IMR-90 (cell line): ENCODE data around the gene NPFF. TPM values are rescaled to one million over a fixed set of nuclear protein-coding genes. Genes with fewer than 3 reads are reported as not detected.

ENCODE experiments used
- ATAC-seq: fragments of 200-7000 bp; cut with Tn5 transposase; 2 replicates; pipeline ENCODE4 v1.9.1; 2020; ENCODE audit warnings: low read depth, mild to moderate bottlenecking, moderate library complexity
- BruUV-seq: library from RNA; stranded (reverse); fragments of 400-500 nt; replicated peaks from 2 replicates; lab custom pipeline; 2021; lab: Mats Ljungman, UMichigan
- CTCF ChIA-PET: fragments of 300-600 bp; formaldehyde crosslinking; extraction: SDS; loops from one replicate; lab custom pipeline; 2021; ENCODE audit warnings: antibody characterized with exemption; lab: Yijun Ruan, JAX
- POLR2A ChIA-PET: fragments of 300-600 bp; sonication (Branson Sonifier 250); formaldehyde crosslinking; loops from one replicate; lab custom pipeline; 2022; ENCODE audit warnings: antibody characterized with exemption; ENCODE audit not compliant: unreplicated experiment; lab: Charles Lee
- DNase-seq: peaks from one replicate; pipeline ENCODE4 v3.0.0; 2013
- H2AFZ ChIP-seq: replicated peaks from 2 replicates; pipeline ENCODE3; 2013; ENCODE audit warnings: low read length, mild to moderate bottlenecking; ENCODE audit not compliant: poor library complexity
- H2AK5ac ChIP-seq: 2 replicates; pipeline ENCODE4 v1.6.1; 2013; ENCODE audit warnings: low read depth, low read length, inconsistent platforms
- H2AK9ac ChIP-seq: replicated peaks from 2 replicates; pipeline ENCODE3; 2013; ENCODE audit warnings: mild to moderate bottlenecking, low read depth, low read length, moderate library complexity; ENCODE audit not compliant: poor library complexity
- H2BK120ac ChIP-seq: 2 replicates; pipeline ENCODE4 v1.6.1; 2013; ENCODE audit warnings: low read depth, low read length, inconsistent platforms
- H2BK15ac ChIP-seq: 3 replicates; pipeline ENCODE4 v1.6.1; 2013; ENCODE audit warnings: low read depth, low read length, inconsistent platforms
- H2BK20ac ChIP-seq: 2 replicates; pipeline ENCODE4 v1.6.1; 2013; ENCODE audit warnings: low read depth, mild to moderate bottlenecking, inconsistent platforms, low read length, moderate library complexity
- H2BK5ac ChIP-seq: 2 replicates; pipeline ENCODE4 v1.6.1; 2013; ENCODE audit warnings: mild to moderate bottlenecking, low read depth, low read length, inconsistent platforms; ENCODE audit not compliant: poor library complexity, severe bottlenecking
- H3K14ac ChIP-seq: replicated peaks from 2 replicates; pipeline ENCODE4 v1.6.1; 2013; ENCODE audit warnings: low read depth, low read length, inconsistent platforms
- H3K18ac ChIP-seq: 2 replicates; pipeline ENCODE4 v1.6.1; 2013; ENCODE audit warnings: low read depth, low read length, control low read depth
- H3K23ac ChIP-seq: 2 replicates; pipeline ENCODE4 v1.6.1; 2013; ENCODE audit warnings: low read depth, low read length, inconsistent platforms
- H3K27ac ChIP-seq: 2 replicates; pipeline ENCODE4 v1.5.1; 2013; ENCODE audit warnings: mild to moderate bottlenecking, control low read depth, low read length; ENCODE audit not compliant: insufficient read depth
- H3K27me3 ChIP-seq: 2 replicates; pipeline ENCODE4 v1.6.1; 2013; ENCODE audit warnings: low read length; ENCODE audit not compliant: control insufficient read depth, insufficient read depth
- H3K36me3 ChIP-seq: 2 replicates; pipeline ENCODE4 v1.6.1; 2013; ENCODE audit warnings: low read length, mixed read lengths; ENCODE audit not compliant: control insufficient read depth, insufficient read depth
- H3K4ac ChIP-seq: 2 replicates; pipeline ENCODE4 v1.6.1; 2013; ENCODE audit warnings: low read depth, low read length, inconsistent platforms
- H3K4me1 ChIP-seq: 2 replicates; pipeline ENCODE4 v1.6.1; 2013; ENCODE audit warnings: low read length, mixed read lengths; ENCODE audit not compliant: control insufficient read depth, insufficient read depth
- H3K4me2 ChIP-seq: 2 replicates; pipeline ENCODE4 v1.6.1; 2013; ENCODE audit warnings: low read depth, mild to moderate bottlenecking, control low read depth, low read length, moderate library complexity
- H3K4me3 ChIP-seq: 2 replicates; pipeline ENCODE4 v1.5.1; 2013; ENCODE audit warnings: low read depth, mild to moderate bottlenecking, control low read depth, low read length, moderate library complexity; ENCODE audit not compliant: insufficient read depth
- H3K56ac ChIP-seq: 2 replicates; pipeline ENCODE4 v1.6.1; 2013; ENCODE audit warnings: low read length, inconsistent platforms; ENCODE audit not compliant: insufficient read depth; ENCODE audit errors: extremely low read depth
- H3K79me1 ChIP-seq, 2 experiments: 2 replicates each; pipeline ENCODE4 v1.6.1; 2013; ENCODE audit warnings: low read length in 2 of 2, inconsistent platforms in 1 of 2, low read depth in 1 of 2
- H3K9ac ChIP-seq: 2 replicates; pipeline ENCODE4 v1.6.1; 2013; ENCODE audit warnings: low read depth, low read length, control low read depth
- H3K9me1 ChIP-seq: 2 replicates; pipeline ENCODE4 v1.6.1; 2013; ENCODE audit warnings: low read length, inconsistent platforms; ENCODE audit not compliant: insufficient read depth
- H3K9me3 ChIP-seq: 2 replicates; pipeline ENCODE4 v1.6.1; 2013; ENCODE audit warnings: low read length; ENCODE audit not compliant: control insufficient read depth, insufficient read depth
- H4K20me1 ChIP-seq: 2 replicates; pipeline ENCODE4 v1.6.1; 2013; ENCODE audit warnings: low read length, inconsistent platforms; ENCODE audit not compliant: insufficient read depth
- H4K5ac ChIP-seq: 2 replicates; pipeline ENCODE4 v1.6.1; 2013; ENCODE audit warnings: mild to moderate bottlenecking, low read depth, low read length, control low read depth
- H4K8ac ChIP-seq, 2 experiments: 2 replicates each; pipeline ENCODE4 v1.6.1; 2013; ENCODE audit warnings: low read depth in 2 of 2, low read length in 2 of 2, control low read depth in 1 of 2, inconsistent platforms in 1 of 2
- H4K91ac ChIP-seq: 2 replicates; pipeline ENCODE4 v1.6.1; 2013; ENCODE audit warnings: low read depth, low read length, inconsistent platforms; ENCODE audit not compliant: insufficient read depth
- BHLHE40 ChIP-seq: fragments of 150-350 bp; IDR thresholded peaks from 2 replicates; pipeline ENCODE4 v1.6.1; 2016; ENCODE audit warnings: mild to moderate bottlenecking, low read depth, low read length
- CEBPB ChIP-seq: IDR thresholded peaks from 2 replicates; pipeline ENCODE4 v1.6.1; 2012; ENCODE audit warnings: low read depth, low read length, improper control_type of control experiment
- CHD1 ChIP-seq: IDR thresholded peaks from 2 replicates; pipeline ENCODE4 v1.6.1; 2012; ENCODE audit warnings: low read depth, low read length, improper control_type of control experiment
- FOS ChIP-seq: fragments of 150-350 bp; IDR thresholded peaks from 2 replicates; pipeline ENCODE4 v1.6.1; 2016; ENCODE audit warnings: low read depth, low read length
- MAFK ChIP-seq: IDR thresholded peaks from 2 replicates; pipeline ENCODE4 v1.6.1; 2012; ENCODE audit warnings: low read depth, low read length, improper control_type of control experiment
- MAZ ChIP-seq: IDR thresholded peaks from 2 replicates; pipeline ENCODE4 v1.6.1; 2012; ENCODE audit warnings: low read depth, mild to moderate bottlenecking, low read length, improper control_type of control experiment, moderate library complexity, borderline replicate concordance
- MXI1 ChIP-seq: IDR thresholded peaks from 2 replicates; pipeline ENCODE4 v1.6.1; 2012; ENCODE audit warnings: low read depth, mild to moderate bottlenecking, low read length, moderate library complexity, borderline replicate concordance
- NFE2L2 ChIP-seq: fragments of 150-350 bp; IDR thresholded peaks from 2 replicates; pipeline ENCODE4 v1.6.1; 2016; ENCODE audit warnings: low read depth, mild to moderate bottlenecking, low read length
- POLR2A ChIP-seq: IDR thresholded peaks from 2 replicates; pipeline ENCODE4 v1.6.1; 2012; ENCODE audit warnings: mild to moderate bottlenecking, low read depth, low read length
- RAD21 ChIP-seq: IDR thresholded peaks from 2 replicates; pipeline ENCODE4 v1.6.1; 2012; ENCODE audit warnings: low read length, improper control_type of control experiment
- RCOR1 ChIP-seq: IDR thresholded peaks from 2 replicates; pipeline ENCODE4 v1.6.1; 2012; ENCODE audit warnings: mild to moderate bottlenecking, low read length, improper control_type of control experiment; ENCODE audit not compliant: insufficient replicate concordance
- RFX5 ChIP-seq: IDR thresholded peaks from 2 replicates; pipeline ENCODE4 v1.8.0; 2012; ENCODE audit warnings: low read depth, mild to moderate bottlenecking, low read length, moderate library complexity
- SMC3 ChIP-seq: fragments of 150-350 bp; IDR thresholded peaks from 2 replicates; pipeline ENCODE4 v1.6.1; 2016; ENCODE audit warnings: low read depth, mild to moderate bottlenecking, antibody characterized with exemption, low read length, moderate library complexity
- WGBS, 2 experiments: methylation state at CpG; one replicate each; pipeline versions ENCODE4 v1.1.5 to v1.1.7; 2013; ENCODE audit warnings: missing lambda C conversion rate in 2 of 2; ENCODE audit not compliant: insufficient read length in 1 of 2; ENCODE audit errors: extremely low coverage in 2 of 2; 5-methylcytosine and 5-hydroxymethylcytosine counted together
- dilution Hi-C: fragments of 300-500 bp; cut with HindIII; formaldehyde crosslinking; loops from one replicate; pipeline ENCODE4 v1.14.3; 2018; ENCODE audit warnings: low sequenced_read_pairs; ENCODE audit not compliant: unreplicated experiment
- in situ Hi-C: fragments of 300-500 bp; cut with MboI; formaldehyde crosslinking; loops from 3 replicates; pipeline ENCODE4 v1.14.3; 2019; ENCODE audit warnings: low sequenced_read_pairs, inconsistent platforms, mixed read lengths
- intact Hi-C: fragments of 100-400 bp; cut with micrococcal nuclease; formaldehyde crosslinking; loops from 2 replicates; pipeline ENCODE4 v1.10.0; 2022
- polyA plus RNA-seq, 3 experiments: library from polyadenylated mRNA; depleted of rRNA; stranded (reverse); fragments of >200 nt; gene quantifications; 2 replicates each; pipeline ENCODE4 v1.2.3, GENCODE V29; 2012; ENCODE audit warnings: low replicate concordance in 1 of 3
- total RNA-seq: library from RNA; depleted of rRNA; stranded (reverse); fragments of >200 nt; gene quantifications from 2 replicates; pipeline ENCODE4 v1.2.3, GENCODE V29; 2012
- TF ChIP-seq, protein P1 (sequence below): fragments of 150-350 bp; IDR thresholded peaks from 2 replicates; pipeline ENCODE4 v1.6.1; 2016; ENCODE audit warnings: low read depth, mild to moderate bottlenecking, low read length, moderate library complexity, borderline replicate concordance
- TF ChIP-seq, protein P2 (sequence below): fragments of 150-350 bp; IDR thresholded peaks from 2 replicates; pipeline ENCODE4 v1.6.1; 2017; ENCODE audit warnings: mild to moderate bottlenecking, antibody characterized with exemption, low read length, low read depth
- TF ChIP-seq, protein P3 (sequence below): conservative IDR thresholded peaks from 2 replicates; pipeline ENCODE4 v1.5.1; 2012; ENCODE audit warnings: mild to moderate bottlenecking, low read depth, low read length, improper control_type of control experiment

NPFF gene
- total and polyA plus RNA-seq, 2 of the 4 experiments (the other 2 are of a cell fraction): not detected

DNA sequence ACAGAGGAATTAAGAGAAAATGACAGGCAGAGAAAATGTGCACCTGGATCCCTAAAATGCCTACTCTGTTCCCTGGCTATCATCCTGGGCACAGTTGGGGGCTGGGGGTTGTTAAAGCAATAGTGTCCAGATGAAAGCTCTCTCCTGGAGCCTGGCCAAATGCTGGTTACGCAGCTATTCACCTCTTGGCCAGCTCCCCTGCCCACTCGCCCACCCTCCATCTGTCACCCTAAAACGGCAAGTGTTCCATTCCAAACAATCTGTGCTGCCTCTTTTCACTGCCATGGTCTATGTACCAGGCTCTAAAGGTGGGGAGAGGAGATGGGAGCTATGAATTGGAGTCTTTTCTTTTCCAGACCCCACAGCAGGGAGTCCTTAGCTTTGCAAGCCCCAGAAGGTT is 24.7 kb upstream of the NPFF start:
- Histone ChIP-seq H3K4me1 (peaks cover 1% of the 10 kb centered on the region; the same call in 1 of the 2 replicates), H3K14ac (no peak overlapping the region), H3K79me1 (peaks cover 0 to 4% of the 10 kb centered on the region in 2 experiments; a peak in 1 of 4 replicates), H3K27me3 (no peaks in the 10 kb centered on the region), H3K56ac (no peak overlapping the region), H3K18ac (no peak overlapping the region), H2AK5ac (no peak overlapping the region), H4K20me1 (no peaks in the 10 kb centered on the region), H3K4me3 (no peak overlapping the region), H3K23ac (no peak overlapping the region), H3K9me3 (no peaks in the 10 kb centered on the region), H3K36me3 (peaks cover 47% of the 10 kb centered on the region), H3K4me2 (no peak overlapping the region), H2BK120ac (no peak overlapping the region), H3K9ac (no peak overlapping the region), H4K5ac (no peak overlapping the region), H2BK20ac (no peak overlapping the region), H2AK9ac (no peak overlapping the region), H2BK5ac (no peak overlapping the region), H4K91ac (no peak overlapping the region), H2AFZ (no peak overlapping the region), H3K27ac (no peak overlapping the region), H4K8ac (no peak overlapping the region), H3K9me1 (peaks cover 4% of the 10 kb centered on the region), H2BK15ac (no peak overlapping the region), H3K4ac (no peak overlapping the region)
- in situ Hi-C loops: no loop called here
- ChIA-PET CTCF (no interaction called here), POLR2A (no interaction called here)
- no CpG with 5 or more reads among the region's 3 CpGs for WGBS, 2 experiments
- dilution Hi-C loops: no loop called here
- TF ChIP-seq FOS (no peak), POLR2A (no peak), RCOR1 (no peak), RFX5 (no peak), MAZ (no peak), RAD21 (no peak), BHLHE40 (no peak), CEBPB (no peak), MXI1 (no peak), CHD1 (no peak), SMC3 (no peak), MAFK (no peak), NFE2L2 (no peak)
- TF ChIP-seq, protein P1, sequence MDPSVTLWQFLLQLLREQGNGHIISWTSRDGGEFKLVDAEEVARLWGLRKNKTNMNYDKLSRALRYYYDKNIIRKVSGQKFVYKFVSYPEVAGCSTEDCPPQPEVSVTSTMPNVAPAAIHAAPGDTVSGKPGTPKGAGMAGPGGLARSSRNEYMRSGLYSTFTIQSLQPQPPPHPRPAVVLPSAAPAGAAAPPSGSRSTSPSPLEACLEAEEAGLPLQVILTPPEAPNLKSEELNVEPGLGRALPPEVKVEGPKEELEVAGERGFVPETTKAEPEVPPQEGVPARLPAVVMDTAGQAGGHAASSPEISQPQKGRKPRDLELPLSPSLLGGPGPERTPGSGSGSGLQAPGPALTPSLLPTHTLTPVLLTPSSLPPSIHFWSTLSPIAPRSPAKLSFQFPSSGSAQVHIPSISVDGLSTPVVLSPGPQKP: no peak
- TF ChIP-seq, protein P2, sequence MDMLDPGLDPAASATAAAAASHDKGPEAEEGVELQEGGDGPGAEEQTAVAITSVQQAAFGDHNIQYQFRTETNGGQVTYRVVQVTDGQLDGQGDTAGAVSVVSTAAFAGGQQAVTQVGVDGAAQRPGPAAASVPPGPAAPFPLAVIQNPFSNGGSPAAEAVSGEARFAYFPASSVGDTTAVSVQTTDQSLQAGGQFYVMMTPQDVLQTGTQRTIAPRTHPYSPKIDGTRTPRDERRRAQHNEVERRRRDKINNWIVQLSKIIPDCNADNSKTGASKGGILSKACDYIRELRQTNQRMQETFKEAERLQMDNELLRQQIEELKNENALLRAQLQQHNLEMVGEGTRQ: no peak
- TF ChIP-seq, protein P3, sequence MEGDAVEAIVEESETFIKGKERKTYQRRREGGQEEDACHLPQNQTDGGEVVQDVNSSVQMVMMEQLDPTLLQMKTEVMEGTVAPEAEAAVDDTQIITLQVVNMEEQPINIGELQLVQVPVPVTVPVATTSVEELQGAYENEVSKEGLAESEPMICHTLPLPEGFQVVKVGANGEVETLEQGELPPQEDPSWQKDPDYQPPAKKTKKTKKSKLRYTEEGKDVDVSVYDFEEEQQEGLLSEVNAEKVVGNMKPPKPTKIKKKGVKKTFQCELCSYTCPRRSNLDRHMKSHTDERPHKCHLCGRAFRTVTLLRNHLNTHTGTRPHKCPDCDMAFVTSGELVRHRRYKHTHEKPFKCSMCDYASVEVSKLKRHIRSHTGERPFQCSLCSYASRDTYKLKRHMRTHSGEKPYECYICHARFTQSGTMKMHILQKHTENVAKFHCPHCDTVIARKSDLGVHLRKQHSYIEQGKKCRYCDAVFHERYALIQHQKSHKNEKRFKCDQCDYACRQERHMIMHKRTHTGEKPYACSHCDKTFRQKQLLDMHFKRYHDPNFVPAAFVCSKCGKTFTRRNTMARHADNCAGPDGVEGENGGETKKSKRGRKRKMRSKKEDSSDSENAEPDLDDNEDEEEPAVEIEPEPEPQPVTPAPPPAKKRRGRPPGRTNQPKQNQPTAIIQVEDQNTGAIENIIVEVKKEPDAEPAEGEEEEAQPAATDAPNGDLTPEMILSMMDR: no peak
- intact Hi-C loops: no loop called here
- no TSS peak for BruUV-seq
- ATAC-seq (no peak), DNase-seq (no peak)
